ENCODE results near the gene AGAP1.

The AGAP1 gene

DNA sequence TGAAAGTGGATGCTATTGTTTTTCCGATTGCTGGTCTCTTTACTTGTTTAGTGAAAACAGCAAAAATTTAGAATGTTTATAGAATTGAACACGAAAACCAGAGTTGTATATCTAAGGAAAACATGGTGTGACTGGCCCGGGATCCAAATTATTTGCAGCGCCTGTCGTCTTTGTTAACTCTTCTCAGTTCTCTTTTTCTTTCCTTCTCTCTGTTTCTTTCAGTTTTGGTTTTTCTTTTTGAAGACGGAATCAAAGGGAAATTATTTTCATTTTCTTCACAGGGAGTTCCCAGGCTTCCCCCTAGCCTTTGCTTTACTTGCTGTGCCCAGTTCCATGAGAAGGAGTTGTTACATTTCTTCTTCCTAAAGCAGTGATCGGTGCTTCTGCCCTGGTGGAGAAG is 76.0 kb downstream of the AGAP1 start:
- DNase-seq (ENCODE audit: low read depth) = no peak

DNA sequence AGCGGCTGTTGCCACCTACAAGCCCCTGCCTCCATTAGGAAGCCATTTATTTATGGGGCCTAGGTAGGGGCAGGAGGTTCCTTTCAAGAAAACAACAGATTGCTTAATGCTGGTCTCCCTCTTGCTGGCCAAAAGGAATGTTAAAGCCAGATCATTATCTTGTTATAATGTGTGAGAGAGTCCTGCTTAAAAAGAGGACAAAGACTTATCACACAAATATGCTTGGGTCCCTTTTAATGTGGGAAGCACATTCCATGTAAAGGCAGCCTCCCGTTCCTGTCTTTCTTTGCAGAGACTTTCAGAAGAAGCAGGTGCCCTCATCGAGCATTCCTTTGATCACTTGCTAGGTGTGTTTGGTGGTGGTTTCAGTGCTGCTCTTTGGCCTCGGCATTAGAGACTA is 76.4 kb downstream of the AGAP1 start:
- no peak for DNase-seq (ENCODE audit: low read depth)

DNA sequence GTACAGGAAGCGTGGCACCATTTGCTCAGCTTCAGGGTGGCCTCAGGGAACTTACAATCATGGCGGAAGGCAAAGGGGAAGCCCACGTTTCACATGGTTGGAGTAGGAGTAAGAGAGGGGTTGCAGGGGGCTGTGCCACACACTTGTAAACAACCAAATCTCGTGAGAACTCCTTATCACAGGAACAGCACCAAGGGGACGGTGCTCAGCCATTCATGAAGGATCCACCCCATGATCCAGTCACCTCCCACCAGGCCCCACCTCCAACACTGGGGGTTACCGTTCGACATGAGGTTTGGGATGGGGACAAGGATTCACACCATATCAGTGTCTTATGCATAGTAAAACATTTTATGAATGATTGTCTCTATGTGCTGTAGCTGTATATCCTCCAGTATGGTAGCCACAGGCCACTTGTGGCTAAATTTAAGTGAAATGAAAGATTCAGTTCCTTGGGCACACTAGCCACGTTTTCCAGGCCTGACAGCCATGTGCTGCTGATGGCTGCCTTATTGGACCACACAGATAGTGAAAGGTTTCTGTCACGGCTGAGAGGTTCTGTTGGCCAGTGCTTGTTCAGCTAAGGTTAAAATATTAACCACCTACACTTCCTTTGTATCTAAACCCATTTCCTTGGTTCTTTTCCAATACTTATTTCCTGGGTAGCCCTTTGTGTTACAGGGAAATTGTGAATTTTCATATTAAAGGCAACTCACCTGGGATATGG is 77.3 kb downstream of the AGAP1 start:
- no peak for DNase-seq (ENCODE audit: low read depth)

DNA sequence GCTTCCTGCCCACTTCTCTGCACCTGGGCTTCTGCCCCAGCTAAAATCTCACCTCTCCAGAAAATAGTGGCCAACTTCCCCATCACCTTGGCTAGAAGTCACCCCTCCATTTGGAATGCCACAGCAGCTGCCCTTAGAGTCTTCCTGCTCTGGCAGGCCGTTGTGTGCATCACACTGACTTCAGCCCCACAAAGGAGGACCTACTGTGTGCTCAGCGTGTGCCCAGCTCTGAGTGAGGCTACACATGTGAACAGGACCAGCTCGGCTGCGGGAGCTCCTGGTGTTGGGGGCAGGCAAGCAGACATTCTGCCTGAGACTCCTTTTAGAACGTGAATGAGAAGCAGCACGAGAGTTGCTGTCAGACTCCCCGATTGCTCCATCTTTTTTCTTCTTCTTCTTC is 78.7 kb downstream of the AGAP1 start:
- no peak for DNase-seq (ENCODE audit: low read depth)

DNA sequence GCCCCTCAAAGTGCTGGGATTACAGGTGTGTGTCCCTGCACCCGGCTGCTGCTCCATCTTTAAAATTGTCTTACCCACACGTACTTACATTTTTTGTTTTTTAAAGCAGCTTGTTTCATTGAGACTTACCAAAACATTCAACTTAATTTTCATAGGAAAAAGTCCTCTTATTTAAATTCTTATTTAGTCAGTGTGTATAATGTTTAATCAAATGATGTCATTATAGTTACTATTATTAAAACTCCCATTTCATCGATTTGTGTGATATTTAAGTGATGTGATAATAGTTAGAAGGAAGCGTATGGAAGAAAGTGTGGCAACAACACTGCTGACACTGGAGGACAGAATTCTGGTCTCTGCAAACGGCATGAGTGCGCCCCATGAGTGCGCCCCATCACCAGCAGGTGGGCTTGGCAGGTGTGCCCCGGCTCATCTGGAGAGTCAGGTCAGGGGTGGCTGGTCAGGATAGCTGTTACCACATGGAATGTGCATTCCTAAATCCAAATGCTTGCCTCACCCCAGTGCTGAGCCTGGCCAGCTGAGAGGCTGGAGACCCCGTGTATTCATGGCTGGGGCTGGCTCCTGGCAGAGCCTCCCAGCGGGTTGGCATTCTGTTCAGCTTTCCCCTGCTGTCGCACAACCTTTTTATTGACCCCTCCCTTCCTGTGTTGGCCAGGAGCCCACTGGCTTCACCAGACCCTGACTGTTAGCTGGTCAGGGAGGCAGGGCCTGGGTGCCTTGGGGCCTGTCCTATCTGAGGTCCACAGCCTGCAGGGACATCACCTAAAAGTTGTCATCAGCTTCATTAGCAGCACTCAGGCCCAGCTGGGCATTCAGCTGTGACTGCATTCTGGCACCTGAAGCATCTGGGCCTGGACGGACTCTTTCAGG is 79.7 kb downstream of the AGAP1 start:
- DNase-seq (ENCODE audit: low read depth) = no peak

DNA sequence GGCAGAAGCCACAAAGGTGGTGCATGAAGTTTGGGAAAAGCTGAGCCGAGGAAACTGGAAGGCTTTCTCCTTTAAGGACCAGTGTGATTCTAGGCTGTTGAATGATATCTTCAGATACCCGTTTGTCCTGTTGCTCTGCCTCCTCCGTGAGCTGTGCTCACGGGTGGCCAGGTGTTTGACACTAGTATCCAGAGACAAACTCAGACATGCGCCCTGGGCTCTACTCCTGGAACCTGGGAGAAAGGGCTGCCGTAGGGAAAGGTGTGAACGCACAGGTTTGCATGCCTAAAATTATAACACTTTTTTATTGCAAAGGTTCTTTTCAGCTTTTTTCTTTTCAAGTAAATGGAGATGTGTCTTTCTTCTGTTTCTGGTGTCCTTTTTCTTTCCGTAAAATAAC is 81.6 kb downstream of the AGAP1 start:
- no peak for DNase-seq (ENCODE audit: low read depth)

DNA sequence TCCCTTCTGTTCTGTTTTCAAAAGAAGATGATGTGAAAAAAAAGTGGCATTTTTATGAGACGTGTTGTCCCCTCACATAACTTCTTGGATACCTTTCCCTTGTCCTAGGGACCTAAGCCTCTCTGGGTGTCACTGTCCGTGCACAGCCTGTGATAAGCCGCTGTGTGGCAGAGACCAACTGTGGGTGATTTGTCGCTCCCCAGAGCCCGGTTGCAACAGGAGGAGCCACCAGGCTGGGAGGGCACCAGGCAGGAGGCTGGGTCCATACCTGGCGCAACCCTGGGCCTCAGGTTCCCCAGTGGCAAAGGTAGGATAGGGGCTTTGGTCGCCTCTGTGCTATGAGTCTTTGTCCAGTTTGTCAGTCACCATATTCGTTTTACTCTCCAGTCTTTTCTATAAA is 82.1 kb downstream of the AGAP1 start:
- DNase-seq (ENCODE audit: low read depth) = no peak

DNA sequence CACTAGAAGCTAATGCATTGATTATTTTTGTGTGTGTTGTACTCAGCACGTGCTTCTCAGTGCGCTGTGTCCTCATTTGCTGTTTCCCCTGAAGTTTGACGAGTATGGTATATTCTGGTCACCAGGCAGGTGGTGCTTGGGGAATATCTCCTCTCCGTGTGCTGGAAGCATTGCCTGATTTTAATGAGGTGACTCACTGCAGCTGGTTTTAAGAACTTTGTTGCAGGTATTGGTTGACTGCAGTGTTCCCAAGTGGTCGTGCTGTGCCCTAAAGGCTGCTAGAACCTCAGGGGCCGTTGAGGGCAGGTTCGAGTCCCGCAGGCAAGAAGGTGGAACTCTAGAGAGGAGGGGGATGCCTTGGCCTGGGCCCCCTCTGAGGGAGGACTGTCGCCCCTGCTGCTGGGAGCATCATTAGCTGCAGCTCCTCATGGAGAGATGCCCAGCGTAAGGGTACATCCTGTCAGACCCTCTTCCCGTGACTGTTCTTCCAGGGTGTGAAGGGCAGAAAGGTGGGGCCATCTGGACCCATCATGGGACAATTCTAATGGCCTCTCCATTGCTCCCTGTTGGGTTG is 82.6 kb downstream of the AGAP1 start:
- no peak for DNase-seq (ENCODE audit: low read depth)

DNA sequence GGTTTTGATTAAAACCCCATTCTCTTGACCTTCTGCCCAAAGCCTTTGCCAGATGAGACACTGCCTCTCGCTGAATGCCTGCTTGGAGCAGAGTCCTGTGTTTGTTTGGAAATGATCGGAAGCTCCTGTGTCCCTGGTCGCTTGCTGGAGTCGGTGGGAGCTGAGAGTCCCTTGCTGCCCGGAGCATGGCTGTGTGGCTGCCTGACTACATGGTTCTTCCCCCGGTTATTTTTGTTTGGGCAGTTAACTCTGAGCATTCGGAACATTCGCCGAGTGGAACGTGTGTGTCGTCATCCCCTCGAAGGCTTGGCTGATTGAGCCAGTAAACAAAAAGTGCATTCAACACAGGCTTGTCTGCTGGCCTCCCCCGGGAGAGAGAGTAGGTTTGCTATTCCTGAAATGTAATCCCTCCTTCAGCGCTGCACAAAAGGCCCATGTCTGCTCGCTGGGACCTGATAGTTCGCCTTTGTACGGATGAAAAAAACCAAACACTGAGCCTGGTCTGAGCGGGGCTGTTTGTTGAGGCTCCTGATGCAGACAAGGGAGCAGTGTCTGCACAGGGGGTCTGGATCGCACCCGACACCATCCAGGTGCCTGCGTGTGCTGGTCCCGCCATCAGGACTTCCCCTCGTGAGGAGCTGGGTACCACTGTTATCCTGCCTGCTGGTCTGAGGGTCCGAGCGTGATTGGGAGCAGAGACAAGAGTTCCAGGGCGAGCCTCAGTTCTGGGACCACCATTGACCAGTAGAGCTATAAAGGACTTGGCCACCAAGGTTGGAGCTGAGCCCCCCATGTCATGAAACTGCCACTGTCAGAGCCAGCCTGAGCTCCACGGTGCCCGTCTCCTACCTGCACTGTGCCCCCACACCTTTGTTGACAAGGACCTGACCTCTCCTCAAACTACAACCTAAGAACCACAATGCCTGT is 83.8 kb downstream of the AGAP1 start:
- DNase-seq (ENCODE audit: low read depth) = no peak

DNA sequence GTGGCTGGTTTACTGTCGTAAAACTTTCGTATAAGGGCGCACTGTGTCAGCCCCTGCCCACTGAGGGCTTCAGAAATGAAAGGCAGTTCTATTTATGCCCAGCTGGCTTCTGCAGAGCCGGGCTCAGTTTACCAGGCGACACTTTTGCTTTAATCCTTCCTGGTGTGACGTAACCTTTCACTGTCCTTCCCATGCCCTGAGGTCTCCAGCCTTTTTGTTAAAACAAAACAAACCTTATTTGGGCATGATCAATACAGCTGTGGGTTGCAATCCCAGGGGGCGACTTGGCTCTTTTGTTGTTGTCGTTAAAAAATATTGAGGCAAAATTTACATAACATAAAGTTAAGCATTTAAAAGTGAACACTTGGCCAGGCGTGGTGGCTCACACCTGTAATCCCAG is 85.3 kb downstream of the AGAP1 start:
- DNase-seq (ENCODE audit: low read depth) = no peak

DNA sequence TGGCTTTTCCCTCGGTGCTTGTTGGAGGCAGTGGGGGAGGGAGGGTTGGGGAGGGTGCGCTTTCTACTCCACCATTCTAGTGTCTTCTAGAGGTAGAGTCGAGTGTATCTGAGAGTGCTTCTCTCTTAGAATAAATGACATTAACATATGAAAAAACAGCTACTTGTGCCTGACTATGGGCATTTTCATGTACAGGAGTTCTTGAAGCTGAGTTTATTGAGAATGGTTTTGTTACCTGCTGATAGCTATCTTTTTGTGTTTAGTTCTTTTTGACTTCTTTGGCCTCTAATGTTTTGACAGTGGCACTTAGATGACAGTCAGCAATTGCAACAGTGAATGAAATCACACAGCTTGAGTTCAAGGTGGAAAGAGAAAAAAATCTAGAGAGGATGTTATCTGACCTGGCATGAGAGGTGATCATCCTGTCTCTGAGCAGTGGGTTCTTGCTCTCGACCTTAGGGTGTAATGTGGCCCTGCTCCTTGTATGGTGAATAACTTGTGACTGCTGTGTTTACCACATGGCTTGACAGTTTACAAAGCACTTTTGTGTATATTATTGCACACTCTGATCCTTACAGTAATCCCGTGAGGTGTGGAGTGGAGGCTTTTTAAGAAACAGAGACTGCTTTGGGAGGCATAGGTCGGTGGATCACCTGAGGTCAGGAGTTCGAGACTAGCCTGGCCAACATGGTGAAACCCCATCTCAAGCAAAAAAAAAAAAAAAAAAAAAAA is 86.7 kb downstream of the AGAP1 start:
- no peak for DNase-seq (ENCODE audit: low read depth)

DNA sequence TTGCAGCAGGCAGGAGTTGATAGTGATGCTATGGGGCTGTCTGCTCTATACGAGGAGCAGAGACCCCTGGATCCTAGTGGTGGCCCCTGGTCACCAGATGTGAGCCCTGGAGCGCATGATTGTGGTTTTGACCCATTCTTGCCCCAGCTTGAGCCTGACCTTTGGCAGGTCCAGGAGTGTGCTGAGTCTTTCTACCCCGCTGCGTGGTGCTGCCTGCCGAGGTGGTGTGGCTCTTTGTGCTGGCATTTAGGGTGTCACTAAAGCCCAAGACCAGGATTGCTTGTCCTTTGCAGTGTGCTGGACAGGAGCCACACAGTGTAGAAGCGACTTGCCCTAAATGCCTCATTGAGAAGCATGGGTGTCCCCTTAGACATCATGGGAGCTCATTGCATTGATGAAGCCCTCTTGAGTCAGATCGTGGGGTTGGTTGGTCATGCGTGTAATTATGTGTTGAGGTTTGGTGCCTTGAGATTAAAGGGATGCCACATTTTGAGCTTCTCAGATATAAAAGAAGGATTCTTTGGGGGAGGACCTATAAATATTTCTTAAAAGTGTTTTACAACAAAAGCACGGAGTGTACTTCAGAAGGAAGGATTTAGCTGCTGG is 88.3 kb downstream of the AGAP1 start:
- no peak for DNase-seq (ENCODE audit: low read depth)

DNA sequence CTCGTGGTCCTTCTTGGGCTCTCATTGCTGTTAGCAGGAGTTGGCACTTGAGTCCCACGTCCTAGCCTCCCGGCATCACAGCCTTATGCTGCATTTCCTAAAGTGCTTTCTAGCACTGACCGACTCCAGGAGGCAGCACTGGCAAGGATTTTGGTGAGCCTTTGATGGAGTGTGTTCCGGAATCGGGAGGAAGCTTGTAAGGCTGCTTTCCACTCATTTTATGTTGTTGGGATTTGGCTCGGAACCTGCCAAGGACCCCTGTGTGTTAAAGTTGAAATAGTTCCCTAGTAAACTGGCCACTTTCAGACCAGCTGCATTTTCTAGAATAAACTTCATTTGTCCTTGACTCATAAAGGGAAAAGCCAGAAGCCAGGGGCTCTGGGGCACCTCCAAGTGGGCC is 88.9 kb downstream of the AGAP1 start:
- no peak for DNase-seq (ENCODE audit: low read depth)

DNA sequence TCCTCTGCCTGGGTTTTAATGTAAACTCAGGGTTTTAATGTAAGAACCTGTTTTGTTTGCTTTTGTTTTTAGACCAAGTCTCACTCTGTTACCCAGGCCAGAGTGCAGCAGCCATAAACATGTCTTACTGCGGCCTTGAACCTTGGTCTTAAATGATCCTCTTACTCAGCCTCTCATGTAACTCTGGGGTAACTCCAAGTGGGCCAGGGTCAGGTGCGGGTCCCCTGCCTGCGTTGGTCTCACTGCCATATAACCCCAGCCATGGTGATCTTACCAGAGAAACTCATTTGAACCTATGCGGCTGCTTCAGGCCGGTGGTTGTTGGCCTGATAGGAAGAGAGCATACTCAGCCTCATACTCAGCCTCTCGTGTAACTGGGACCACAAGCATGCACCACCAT is 89.3 kb downstream of the AGAP1 start:
- DNase-seq (ENCODE audit: low read depth) = no peak

DNA sequence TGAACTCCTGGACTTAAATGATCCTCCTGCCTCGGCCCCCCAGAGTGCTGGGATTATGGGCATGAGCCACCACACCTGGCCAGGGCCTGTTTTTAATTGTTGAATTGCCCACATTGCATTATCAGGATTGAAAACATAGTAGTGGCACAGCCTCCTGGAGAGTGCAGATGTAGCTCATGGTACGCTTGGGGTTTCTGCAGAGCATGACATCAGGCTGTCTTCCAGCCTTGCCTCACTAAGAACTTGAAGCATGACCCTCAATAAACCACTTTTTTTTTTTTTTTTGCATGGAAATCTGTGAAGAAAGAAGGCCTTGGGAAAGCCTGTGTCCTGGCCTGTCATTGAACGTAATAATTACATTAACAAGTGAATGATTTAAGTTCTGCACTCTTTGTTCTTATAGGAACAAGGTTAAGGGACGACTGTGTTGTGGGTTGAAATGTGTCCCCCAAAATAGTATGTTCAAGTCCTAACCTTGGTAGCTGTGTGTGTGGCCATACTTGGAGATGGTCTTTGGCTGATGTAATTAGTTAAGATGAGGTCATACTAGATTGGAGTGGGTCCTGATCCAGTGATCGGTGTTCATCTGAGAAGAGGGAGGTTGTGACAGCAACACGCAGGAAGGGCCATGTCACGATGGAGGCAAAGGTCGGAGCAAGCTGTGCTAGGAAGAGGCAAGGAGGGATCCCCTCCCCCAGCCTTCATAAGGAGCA is 90.2 kb downstream of the AGAP1 start:
- DNase-seq (ENCODE audit: low read depth) = no peak

DNA sequence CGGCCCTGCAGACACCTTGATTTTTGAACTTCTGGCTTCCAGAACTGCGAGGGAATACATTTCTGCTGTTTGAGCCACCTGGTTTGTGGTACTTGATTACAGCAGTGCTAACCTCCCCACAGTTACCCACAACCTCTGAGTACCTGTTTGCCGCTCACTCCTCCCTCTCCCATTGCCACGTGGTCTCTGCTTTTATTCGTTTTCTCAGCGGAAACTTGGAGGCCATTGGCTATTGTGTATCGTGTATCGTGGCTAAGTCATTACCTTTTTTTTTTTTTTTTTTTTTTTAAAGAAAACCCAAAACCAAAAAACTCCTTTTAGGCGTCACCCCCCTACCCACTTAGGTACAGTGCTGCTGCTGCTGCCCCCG is 90.8 kb downstream of the AGAP1 start:
- no peak for DNase-seq (ENCODE audit: low read depth)

DNA sequence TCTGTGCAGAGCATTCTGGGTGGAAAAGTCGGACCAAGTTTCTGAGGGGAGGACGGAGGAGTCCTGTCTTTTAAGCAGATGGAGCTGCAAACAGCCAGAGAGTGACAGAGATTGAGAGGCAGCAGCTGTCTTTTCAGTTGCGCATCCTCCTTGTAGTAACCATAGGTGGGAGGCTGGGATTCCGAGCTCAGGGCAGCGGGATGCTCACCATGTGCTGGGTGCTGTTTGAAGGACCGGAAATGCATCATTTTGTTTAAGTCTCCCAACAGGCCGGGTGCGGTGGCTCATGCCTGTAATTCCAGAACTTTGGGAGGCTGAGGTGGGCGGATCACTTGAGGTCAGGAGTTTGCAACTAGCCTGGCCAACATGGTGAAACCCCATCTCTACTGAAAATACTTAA is 93.4 kb downstream of the AGAP1 start:
- DNase-seq (ENCODE audit: low read depth) = no peak

DNA sequence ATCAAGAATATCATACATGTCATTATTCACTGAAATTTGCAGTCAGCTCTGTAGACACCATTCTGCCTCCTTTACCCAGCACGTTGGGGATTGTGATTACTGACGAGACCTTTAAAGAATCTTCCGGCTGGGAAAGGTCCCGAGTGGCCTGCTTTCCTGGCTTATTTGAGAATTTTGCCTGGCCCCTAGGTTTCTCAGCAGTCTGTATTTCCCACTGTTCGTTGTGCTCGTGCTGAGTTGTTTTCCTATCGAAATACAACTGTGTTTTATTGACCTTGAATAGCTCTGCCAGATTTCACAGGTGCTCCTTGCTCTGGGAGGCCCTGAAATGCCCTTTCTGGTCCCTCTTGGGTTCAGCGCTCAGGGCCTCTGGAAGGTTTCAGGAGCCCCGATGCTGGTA is 94.9 kb downstream of the AGAP1 start:
- DNase-seq (ENCODE audit: low read depth) = no peak

DNA sequence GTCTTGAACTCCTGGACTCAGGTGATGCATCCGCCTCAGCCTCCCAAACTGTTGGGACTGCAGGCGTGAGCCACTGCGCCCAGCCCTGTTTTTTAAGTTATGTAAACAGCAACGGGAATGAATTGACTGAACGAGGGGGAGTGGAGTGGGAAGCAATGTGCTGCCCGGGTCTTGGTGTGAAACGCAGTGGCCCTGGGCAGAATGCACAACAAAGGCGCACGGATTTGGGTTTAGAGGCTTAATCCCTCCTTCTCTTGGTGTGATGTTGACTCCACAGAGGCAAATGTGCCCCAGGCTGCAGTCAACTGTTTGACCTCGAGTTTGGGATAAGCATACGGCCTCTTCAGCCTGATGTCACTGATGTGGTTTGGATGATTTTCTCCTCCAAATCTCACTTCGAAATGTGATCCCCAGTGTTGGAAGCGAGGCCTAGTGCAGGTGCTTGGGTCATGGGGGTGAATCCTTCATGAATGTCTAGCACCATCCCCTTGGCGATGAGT is 97.4 kb downstream of the AGAP1 start:
- no peak for DNase-seq (ENCODE audit: low read depth)

DNA sequence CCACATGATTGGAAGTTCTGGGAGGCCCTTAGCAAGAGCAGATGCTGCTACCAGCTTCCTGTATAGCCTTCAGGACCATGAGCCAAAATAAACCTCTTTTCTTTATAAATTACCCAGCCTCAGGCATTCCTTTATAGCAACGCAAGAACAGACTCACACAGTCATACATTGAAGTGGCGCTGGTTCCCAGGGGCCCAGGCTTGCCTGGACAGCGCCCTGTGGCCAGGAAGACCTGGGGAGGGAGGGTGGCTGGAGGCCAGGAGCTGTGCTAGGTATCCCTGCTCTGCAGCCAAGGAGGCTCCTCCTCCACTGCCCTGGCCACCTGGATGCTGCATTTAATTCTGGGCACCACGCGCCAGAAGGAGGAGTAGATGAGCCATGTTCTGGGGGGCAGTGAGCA is 98.1 kb downstream of the AGAP1 start:
- DNase-seq (ENCODE audit: low read depth) = no peak

Measured in activated gamma-delta T cell treated with anti-CD3 and anti-CD28 coated beads, Interleukin-2, amount 50 U/mL, for 16 hours (primary cell).